Sigmoid colon (tissue), 4 donors: ENCODE measurements around the gene OLFML2B.

Experiments used
- CTCF ChIP-seq, 4 experiments: fragments of 450-650 bp in 3 of 4; fragments of 200-600 bp in 1 of 4; IDR thresholded peaks; one replicate each; pipeline ENCODE4 v1.5.1; 2016 to 2019; ENCODE audit warnings: antibody characterized with exemption in 4 of 4, mild to moderate bottlenecking in 3 of 4, moderate library complexity in 2 of 4
- EP300 ChIP-seq, 4 donors: sonication (generic); formaldehyde crosslinking; IDR thresholded peaks; one replicate each; pipeline ENCODE4 v1.6.1; 2017; ENCODE audit warnings: antibody characterized with exemption in 4 of 4
- POLR2A ChIP-seq, 2 donors: fragments of 450-650 bp; IDR thresholded peaks; one replicate each; pipeline ENCODE4 v1.6.1; 2016; ENCODE audit warnings: antibody characterized with exemption in 2 of 2, mild to moderate bottlenecking in 2 of 2, moderate library complexity in 2 of 2
- POLR2AphosphoS5 ChIP-seq, 4 donors: sonication (generic); formaldehyde crosslinking; IDR thresholded peaks; one replicate each; pipeline ENCODE4 v1.6.1; 2017; ENCODE audit warnings: antibody characterized with exemption in 4 of 4

DNA sequence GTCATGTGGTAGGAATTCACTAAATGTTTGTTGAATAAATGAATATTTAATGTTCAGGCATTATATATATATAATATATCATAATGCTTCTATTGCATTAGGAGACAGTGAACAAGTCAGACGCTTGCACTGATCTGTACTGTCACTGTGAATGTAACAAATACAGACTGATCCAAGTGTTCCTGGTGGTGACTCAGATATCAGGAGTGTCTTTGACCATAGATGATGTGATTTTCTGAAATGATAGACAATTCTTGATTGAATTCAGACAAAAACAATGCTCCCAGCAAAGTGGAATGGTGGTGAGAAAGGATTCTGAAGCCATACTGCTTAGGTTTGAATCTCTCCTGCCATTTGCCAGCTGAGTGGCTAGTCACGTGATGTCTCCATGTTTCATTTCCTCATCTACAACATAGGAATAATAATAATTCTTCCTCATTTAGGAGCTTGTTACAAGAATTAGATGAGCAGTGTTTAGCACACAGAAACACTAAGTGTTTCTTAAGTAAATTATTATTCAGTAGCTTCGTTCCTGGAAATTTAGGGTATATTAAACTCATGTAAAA lies 71.0 kb downstream of the OLFML2B start:
- no peak for TF ChIP-seq POLR2A (IDR thresholded peaks at IDR 0.05)
- no peak for TF ChIP-seq CTCF (IDR thresholded peaks at IDR 0.05)
- no peak for TF ChIP-seq POLR2AphosphoS5 (IDR thresholded peaks at IDR 0.05)
- no peak for TF ChIP-seq EP300 (IDR thresholded peaks at IDR 0.05)
